PC-3 (cell line): ENCODE data around the gene CYTH3. TPM values are rescaled to one million over a fixed set of nuclear protein-coding genes. Genes with fewer than 3 reads are reported as not detected.

Experiments
- ATAC-seq: fragments of 200-7000 bp; cut with Tn5 transposase; 2 replicates; pipeline ENCODE4 v1.9.1; 2020; ENCODE audit warnings: mild to moderate bottlenecking, moderate library complexity
- BruUV-seq: library from RNA; stranded (reverse); fragments of 400-500 nt; replicated peaks from 2 replicates; lab custom pipeline; 2021; lab: Mats Ljungman, UMichigan
- CTCF ChIA-PET: fragments of 300-600 bp; sonication (Branson Sonifier 250); formaldehyde crosslinking; loops from one replicate; lab custom pipeline; 2022; ENCODE audit warnings: antibody characterized with exemption; lab: Charles Lee
- POLR2A ChIA-PET: fragments of 300-600 bp; sonication (Branson Sonifier 250); formaldehyde crosslinking; loops from one replicate; lab custom pipeline; 2022; ENCODE audit warnings: antibody characterized with exemption; ENCODE audit not compliant: unreplicated experiment; lab: Charles Lee
- DNase-seq: peaks from one replicate; pipeline ENCODE4 v3.0.0-alpha.2; 2015
- H2AFZ ChIP-seq: fragments of 300-600 bp; sonication (generic); 2 replicates; pipeline ENCODE4 v1.6.0; 2016; ENCODE audit warnings: antibody characterized with exemption, low read length
- H3F3A ChIP-seq: fragments of 300-600 bp; sonication (generic); one replicate; pipeline ENCODE4 v1.6.0; 2017; ENCODE audit warnings: antibody characterized with exemption, low read length, control low read depth, mild to moderate bottlenecking; ENCODE audit not compliant: unreplicated experiment
- H3K27ac ChIP-seq: fragments of 300-600 bp; sonication (generic); 2 replicates; pipeline ENCODE4 v1.5.1; 2016; ENCODE audit warnings: mild to moderate bottlenecking, low read length
- H3K27me3 ChIP-seq: fragments of 300-600 bp; sonication (generic); 2 replicates; pipeline ENCODE4 v1.6.1; 2016; ENCODE audit warnings: low read length, mixed read lengths
- H3K36me3 ChIP-seq: fragments of 300-600 bp; sonication (generic); 2 replicates; pipeline ENCODE4 v1.6.1; 2016; ENCODE audit warnings: low read depth, mixed run types, low read length, mixed read lengths
- H3K4me1 ChIP-seq: fragments of 300-600 bp; sonication (generic); 2 replicates; pipeline ENCODE4 v1.5.1; 2016; ENCODE audit warnings: low read length; ENCODE audit not compliant: insufficient read depth
- H3K4me2 ChIP-seq: fragments of 300-600 bp; sonication (generic); 2 replicates; pipeline ENCODE4 v1.6.0; 2016; ENCODE audit warnings: low read length
- H3K4me3 ChIP-seq: fragments of 300-600 bp; sonication (generic); 2 replicates; pipeline ENCODE4 v1.5.1; 2016; ENCODE audit warnings: mild to moderate bottlenecking, low read length, mixed read lengths
- H3K79me2 ChIP-seq: fragments of 300-600 bp; sonication (generic); 2 replicates; pipeline ENCODE4 v1.6.1; 2017; ENCODE audit warnings: low read length, mixed read lengths
- H3K9ac ChIP-seq: fragments of 300-600 bp; sonication (generic); 2 replicates; pipeline ENCODE4 v1.6.0; 2016; ENCODE audit warnings: mild to moderate bottlenecking, low read length
- H3K9me2 ChIP-seq: fragments of 300-600 bp; sonication (generic); replicated peaks from 2 replicates; pipeline ENCODE4 v1.6.1; 2016; ENCODE audit warnings: mixed run types, low read length, mixed read lengths
- H3K9me3 ChIP-seq: fragments of 300-600 bp; sonication (generic); 2 replicates; pipeline ENCODE4 v1.6.1; 2016; ENCODE audit warnings: low read length, mixed read lengths
- H4K20me1 ChIP-seq: fragments of 300-600 bp; sonication (generic); 2 replicates; pipeline ENCODE4 v1.6.1; 2016; ENCODE audit warnings: low read length, mixed read lengths
- CTCF ChIP-seq: fragments of 300-600 bp; sonication (generic); conservative IDR thresholded peaks from 2 replicates; pipeline ENCODE4 v1.5.1; 2017; ENCODE audit warnings: antibody characterized with exemption, low read depth, mild to moderate bottlenecking, low read length
- EZH2 ChIP-seq: fragments of 300-600 bp; sonication (generic); IDR thresholded peaks from one replicate; pipeline ENCODE4 v1.6.1; 2017; ENCODE audit warnings: antibody characterized with exemption, mild to moderate bottlenecking, low read length; ENCODE audit not compliant: unreplicated experiment
- EZH2phosphoT487 ChIP-seq: fragments of 300-600 bp; sonication (generic); IDR thresholded peaks from 2 replicates; pipeline ENCODE4 v1.6.1; 2018; ENCODE audit warnings: mild to moderate bottlenecking, antibody characterized with exemption, low read length, borderline replicate concordance
- intact Hi-C: fragments of 100-400 bp; cut with micrococcal nuclease; formaldehyde crosslinking; loops from 2 replicates; pipeline ENCODE4 v1.9.0; 2023
- total RNA-seq: library from RNA; depleted of rRNA; stranded (reverse); fragments of >200 nt; gene quantifications from 2 replicates; pipeline ENCODE4 v1.2.3, GENCODE V29; 2014

CYTH3 gene
- total RNA-seq, 1 experiment from 2014 or later = 23.1 TPM

- H3K4me3 ChIP-seq = no peak overlapping the region
- ChIA-PET POLR2A (no interaction called here), CTCF (interaction anchor here (0.6 kb wide), 1 partner anchor 180 kb away, joined by 18 read pairs; no protein-coding TSS in a partner anchor)
- no peaks in the 10 kb centered on the region for H3K36me3 ChIP-seq
- H2AFZ ChIP-seq = no peak overlapping the region
- H4K20me1 ChIP-seq = no peaks in the 10 kb centered on the region
- TF ChIP-seq EZH2 (no peak), CTCF (no peak), EZH2phosphoT487 (no peak)
- no peak overlapping the region for H3K9ac ChIP-seq
- BruUV-seq = no TSS peak
- peaks cover 19% of the 10 kb centered on the region for H3K4me1 ChIP-seq
- no peak overlapping the region for H3K4me2 ChIP-seq
- H3K9me3 ChIP-seq = no peaks in the 10 kb centered on the region
- DNase-seq (no peak), ATAC-seq (no peak)
- peaks cover 63% of the 10 kb centered on the region for H3K79me2 ChIP-seq
- H3K27ac ChIP-seq = no peak overlapping the region
- intact Hi-C loops = no loop called here
- H3K9me2 ChIP-seq = no peaks in the 10 kb centered on the region
- H3F3A ChIP-seq = peaks cover 5% of the 10 kb centered on the region
- no peaks in the 10 kb centered on the region for H3K27me3 ChIP-seq
These were observed 29.9 kb downstream of the CYTH3 start for GRCh38 chr7:6242561-6242960.

GRCh38 chr7:6241607-6241973 is 30.8 kb downstream of the CYTH3 start:
- ChIA-PET POLR2A (interaction anchor here (0.7 kb wide), 1 partner anchor 68 kb away, joined by 3 read pairs; no protein-coding TSS in a partner anchor), CTCF (no interaction called here)
- intact Hi-C loops = no loop called here
- peaks cover 5% of the 10 kb centered on the region for H3F3A ChIP-seq
- TF ChIP-seq EZH2 (no peak), EZH2phosphoT487 (no peak), CTCF (no peak)
- no TSS peak for BruUV-seq
- no peak for ATAC-seq
- H3K27me3 ChIP-seq = no peaks in the 10 kb centered on the region
- H3K9me2 ChIP-seq = no peaks in the 10 kb centered on the region
- H3K9me3 ChIP-seq = no peaks in the 10 kb centered on the region
- H3K4me2 ChIP-seq = no peak overlapping the region
- H3K4me1 ChIP-seq = peaks cover 26% of the 10 kb centered on the region
- no peak overlapping the region for H3K9ac ChIP-seq
- peaks cover 65% of the 10 kb centered on the region for H3K79me2 ChIP-seq
- no peak overlapping the region for H3K27ac ChIP-seq
- no peaks in the 10 kb centered on the region for H3K36me3 ChIP-seq
- H4K20me1 ChIP-seq = no peaks in the 10 kb centered on the region
- DNase-seq = no peak
- H2AFZ ChIP-seq = no peak overlapping the region
- no peak overlapping the region for H3K4me3 ChIP-seq

- DNase-seq = peak; percentile 71
- no TSS peak for BruUV-seq
- Histone ChIP-seq H3K27me3 (no peaks in the 10 kb centered on the region), H3K4me2 (peak overlapping the region; percentile 54), H4K20me1 (no peaks in the 10 kb centered on the region), H3K27ac (peak overlapping the region; percentile 85), H2AFZ (no peak overlapping the region), H3K36me3 (no peaks in the 10 kb centered on the region), H3K9me3 (no peaks in the 10 kb centered on the region), H3K4me3 (no peak overlapping the region), H3K9ac (peak overlapping the region; percentile 30; the same call in 1 of the 2 replicates), H3K9me2 (no peaks in the 10 kb centered on the region), H3K79me2 (peaks cover 79% of the 10 kb centered on the region), H3K4me1 (peaks cover 26% of the 10 kb centered on the region), H3F3A (peaks cover 5% of the 10 kb centered on the region)
- intact Hi-C loops = no loop called here
- ATAC-seq = peak; percentile 81
- POLR2A ChIA-PET = no interaction called here
- TF ChIP-seq EZH2 (no peak), EZH2phosphoT487 (no peak), CTCF (no peak)
- CTCF ChIA-PET = no interaction called here
These were observed 34.0 kb downstream of the CYTH3 start for GRCh38 chr7:6238309-6238925.
